IgD-negative memory B cell (primary cell): ENCODE data around the gene AKAP5. TPM values are rescaled to one million over a fixed set of nuclear protein-coding genes. Genes with fewer than 3 reads are reported as not detected.
"Not testable (repeated sequence)": the region's sequence is repeated elsewhere in the genome, so short reads cannot be mapped to it uniquely, and the experiment has no call there.

Source experiments
- H3K27ac Mint-ChIP-seq, 3 donors: one replicate each; pipeline ENCODE4 v1.8.0; 2020 to 2022; ENCODE audit warnings: mild to moderate bottlenecking in 3 of 3, mixed read lengths in 3 of 3, moderate library complexity in 1 of 3
- H3K27me3 Mint-ChIP-seq: one replicate; pipeline ENCODE4 v1.8.0; 2021; ENCODE audit warnings: mixed read lengths
- H3K36me3 Mint-ChIP-seq: one replicate; pipeline ENCODE4 v1.8.0; 2020; ENCODE audit warnings: mild to moderate bottlenecking, mixed read lengths
- H3K4me1 Mint-ChIP-seq, 3 donors: one replicate each; pipeline ENCODE4 v1.8.0; 2020 to 2022; ENCODE audit warnings: mixed read lengths in 3 of 3, mild to moderate bottlenecking in 1 of 3
- H3K4me3 Mint-ChIP-seq, 4 donors: one replicate each; pipeline ENCODE4 v1.8.0; 2020 to 2022; ENCODE audit warnings: mild to moderate bottlenecking in 4 of 4, mixed read lengths in 4 of 4, moderate library complexity in 3 of 4
- H3K9me3 Mint-ChIP-seq, 3 donors: one replicate each; pipeline ENCODE4 v1.8.0; 2020 to 2021; ENCODE audit warnings: mixed read lengths in 3 of 3, mild to moderate bottlenecking in 1 of 3
- polyA plus RNA-seq: library from polyadenylated mRNA; unstranded; fragments of 300-500 nt; fragmentation: Illumina TruSeq; gene quantifications from one replicate; pipeline ENCODE4 v1.2.3, GENCODE V29; 2021

AKAP5 gene
- polyA plus RNA-seq, 1 donor from 2014 or later, result 0.66 TPM

GRCh38 chr14:64503434-64504309, 38.4 kb downstream of the AKAP5 start, which contains the start of gene ZBTB25:
ZBTB25 (minus strand) TSS chr14:64503838; CDS start chr14:64490533, 13,305 bp downstream.
- Mint-ChIP-seq H3K27ac (peak within 1 kb of the TSS; percentile 98 to 100 (median 100)), H3K27me3 (no peaks in the 10 kb centered on the region), H3K4me1 (peaks cover 53 to 57% (median 53%) of the 10 kb centered on the region in 3 donors), H3K9me3 (peaks cover 0 to 2% (median 0%) of the 10 kb centered on the region in 3 donors), H3K4me3 (peak within 1 kb of the TSS; percentile 96 to 100 (median 98)), H3K36me3 (no peaks in the 10 kb centered on the region)

- no peaks in the 10 kb centered on the region for H3K27me3 Mint-ChIP-seq
- no peaks in the 10 kb centered on the region for H3K36me3 Mint-ChIP-seq
- H3K9me3 Mint-ChIP-seq, result peaks cover 0 to 2% (median 0%) of the 10 kb centered on the region in 3 donors
- peak within 1 kb of the TSS; percentile 96 to 99 (median 98) for H3K4me3 Mint-ChIP-seq
- H3K27ac Mint-ChIP-seq, result peak within 1 kb of the TSS; percentile 98 to 100 (median 100)
- H3K4me1 Mint-ChIP-seq, result peaks cover 59 to 62% (median 60%) of the 10 kb centered on the region in 3 donors
Measured at GRCh38 chr14:64504310-64504896, 39.1 kb downstream of the AKAP5 start, which contains the start of gene ZBTB1. ZBTB1 (plus strand) TSS chr14:64504770; CDS start chr14:64521505, 16,735 bp downstream.

- Mint-ChIP-seq H3K4me1 (peaks cover 56 to 62% (median 58%) of the 10 kb centered on the region in 3 donors), H3K36me3 (no peaks in the 10 kb centered on the region), H3K9me3 (peaks cover 0 to 2% (median 0%) of the 10 kb centered on the region in 3 donors), H3K4me3 (peak overlapping the region; percentile 96 to 99 (median 97)), H3K27ac (peak overlapping the region; percentile 98 to 100 (median 100)), H3K27me3 (no peaks in the 10 kb centered on the region)
Measured at GRCh38 chr14:64504897-64505794, 39.8 kb downstream of the AKAP5 start.

DNA sequence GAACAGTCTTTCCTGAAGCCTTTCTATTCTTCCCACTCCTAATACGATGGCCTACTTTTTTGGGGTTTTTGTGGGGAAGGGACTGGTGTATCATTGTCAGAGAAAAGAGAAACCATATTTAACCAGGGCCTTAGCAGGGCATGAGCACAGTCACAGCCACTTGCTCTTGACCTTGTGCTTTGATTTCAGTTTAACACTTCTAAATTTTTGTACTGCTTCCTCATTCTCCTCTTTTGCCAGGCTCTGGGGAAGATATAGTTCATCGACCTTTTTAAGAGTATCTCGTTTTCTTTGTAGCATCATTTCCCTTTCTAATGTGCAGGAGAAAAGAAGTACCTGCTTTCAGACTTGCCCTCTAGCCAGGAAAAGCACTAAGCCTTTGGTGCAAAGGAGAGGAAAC, 41.4 kb downstream of the AKAP5 start:
- peak overlapping the region; percentile 96 to 99 (median 97) for H3K4me3 Mint-ChIP-seq
- H3K27me3 Mint-ChIP-seq, result no peaks in the 10 kb centered on the region
- no peaks in the 10 kb centered on the region for H3K36me3 Mint-ChIP-seq
- peaks cover 61 to 71% (median 67%) of the 10 kb centered on the region in 3 donors for H3K4me1 Mint-ChIP-seq
- H3K9me3 Mint-ChIP-seq, result peaks cover 0 to 2% (median 0%) of the 10 kb centered on the region in 3 donors
- H3K27ac Mint-ChIP-seq, result peak overlapping the region; percentile 97 to 100 (median 98)

DNA sequence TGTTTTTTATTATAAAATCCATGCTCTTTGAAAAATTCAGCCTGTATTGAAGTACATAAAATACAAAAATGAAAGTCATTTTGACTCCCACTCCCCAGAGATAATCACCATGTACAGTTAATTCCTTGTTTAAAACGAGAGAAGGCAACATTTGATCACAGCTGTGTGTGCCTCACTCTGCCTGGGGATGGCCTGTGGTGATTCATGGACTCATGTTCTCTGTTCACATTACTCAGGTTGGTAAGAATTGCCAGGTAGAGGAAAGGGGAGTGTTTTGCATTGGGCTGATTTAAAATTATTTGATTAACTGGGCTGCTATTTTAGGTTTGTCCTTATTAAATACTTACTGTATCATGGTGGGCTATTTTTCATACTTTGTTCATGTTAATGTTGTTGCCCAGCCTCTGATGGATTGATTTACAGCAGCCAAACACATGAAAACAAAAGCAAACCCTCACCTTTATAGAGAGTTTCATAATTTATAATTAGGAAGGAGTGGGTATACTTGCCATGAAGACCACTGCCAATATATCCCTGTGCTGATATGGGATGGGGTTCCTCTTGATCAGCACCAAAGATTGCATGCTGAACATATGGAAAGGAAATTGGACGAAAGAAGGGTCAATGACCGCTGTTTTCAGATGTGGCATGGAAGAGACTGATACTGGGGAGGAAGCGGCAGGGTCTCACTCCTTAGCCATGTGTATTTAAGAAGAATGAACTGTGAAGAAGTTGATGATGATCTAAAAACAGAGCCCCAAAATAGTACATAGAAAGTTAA, 42.3 kb downstream of the AKAP5 start:
- Mint-ChIP-seq H3K4me1 (peaks cover 57 to 66% (median 63%) of the 10 kb centered on the region in 3 donors), H3K36me3 (no peaks in the 10 kb centered on the region), H3K4me3 (peak overlapping the region; percentile 96 to 99 (median 97)), H3K27me3 (no peaks in the 10 kb centered on the region), H3K9me3 (peaks cover 0 to 2% (median 0%) of the 10 kb centered on the region in 3 donors), H3K27ac (peak overlapping the region; percentile 97 to 100 (median 98))

DNA sequence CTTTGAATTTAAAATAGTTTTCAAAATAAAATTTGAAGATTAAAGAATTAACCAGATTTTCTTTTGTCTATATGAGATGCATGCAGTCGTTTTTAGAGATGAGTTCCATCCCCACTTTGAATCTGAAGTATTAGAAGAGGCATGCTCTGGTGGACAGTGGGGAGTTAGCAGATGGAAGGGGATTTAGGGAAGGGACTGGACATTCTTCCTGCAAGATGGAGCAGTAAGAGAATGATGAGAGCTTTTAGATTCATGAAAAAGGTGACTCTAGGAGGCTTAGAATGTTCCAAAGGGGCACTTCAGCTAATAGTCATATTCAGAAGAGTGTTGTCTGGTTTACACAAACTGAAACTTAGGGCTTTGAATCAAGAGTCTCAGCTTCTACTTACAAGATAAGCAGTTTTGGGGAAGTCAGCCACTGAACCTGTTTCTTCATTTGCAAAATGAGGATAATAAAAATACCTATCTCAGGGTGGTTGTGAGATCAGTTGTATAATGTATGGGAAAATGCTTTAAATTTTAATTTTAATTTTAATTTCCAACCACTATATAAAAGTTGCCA, 43.0 kb downstream of the AKAP5 start:
- Mint-ChIP-seq H3K4me1 (peaks cover 55 to 69% (median 66%) of the 10 kb centered on the region in 3 donors), H3K27ac (peak overlapping the region; percentile 74 to 100 (median 98)), H3K4me3 (peak overlapping the region; percentile 51 to 99 (median 97)), H3K9me3 (peaks cover 0 to 2% (median 0%) of the 10 kb centered on the region in 3 donors), H3K36me3 (no peaks in the 10 kb centered on the region), H3K27me3 (no peaks in the 10 kb centered on the region)

DNA sequence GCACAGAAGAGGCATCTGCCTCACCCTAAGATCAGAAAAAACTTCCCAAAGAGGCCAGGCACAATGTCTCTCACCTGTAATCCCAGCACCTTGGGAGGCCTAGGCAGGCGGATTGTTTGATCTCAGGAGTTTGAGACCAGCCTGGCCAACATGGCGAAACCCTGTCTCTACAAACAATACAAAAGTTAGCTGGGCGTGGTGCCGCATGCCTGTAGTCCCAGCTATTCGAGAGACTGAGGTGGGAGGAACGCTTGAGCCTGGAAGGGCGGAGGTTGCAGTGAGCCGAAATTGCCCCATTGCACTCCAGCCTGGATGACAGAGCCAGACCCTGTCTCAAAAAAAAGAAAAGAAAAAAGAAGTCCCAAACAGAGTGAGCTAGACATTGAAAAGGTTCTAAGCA, 43.7 kb downstream of the AKAP5 start:
- Mint-ChIP-seq H3K9me3 (no peaks in the 10 kb centered on the region), H3K4me3 (peak overlapping the region in 3 of 4 donors; percentile 13 to 98 (median 81)), H3K27me3 (no peaks in the 10 kb centered on the region), H3K27ac (peak overlapping the region in 2 of 3 donors; percentile 65 to 98), H3K4me1 (peaks cover 55 to 73% (median 68%) of the 10 kb centered on the region in 3 donors), H3K36me3 (no peaks in the 10 kb centered on the region)

DNA sequence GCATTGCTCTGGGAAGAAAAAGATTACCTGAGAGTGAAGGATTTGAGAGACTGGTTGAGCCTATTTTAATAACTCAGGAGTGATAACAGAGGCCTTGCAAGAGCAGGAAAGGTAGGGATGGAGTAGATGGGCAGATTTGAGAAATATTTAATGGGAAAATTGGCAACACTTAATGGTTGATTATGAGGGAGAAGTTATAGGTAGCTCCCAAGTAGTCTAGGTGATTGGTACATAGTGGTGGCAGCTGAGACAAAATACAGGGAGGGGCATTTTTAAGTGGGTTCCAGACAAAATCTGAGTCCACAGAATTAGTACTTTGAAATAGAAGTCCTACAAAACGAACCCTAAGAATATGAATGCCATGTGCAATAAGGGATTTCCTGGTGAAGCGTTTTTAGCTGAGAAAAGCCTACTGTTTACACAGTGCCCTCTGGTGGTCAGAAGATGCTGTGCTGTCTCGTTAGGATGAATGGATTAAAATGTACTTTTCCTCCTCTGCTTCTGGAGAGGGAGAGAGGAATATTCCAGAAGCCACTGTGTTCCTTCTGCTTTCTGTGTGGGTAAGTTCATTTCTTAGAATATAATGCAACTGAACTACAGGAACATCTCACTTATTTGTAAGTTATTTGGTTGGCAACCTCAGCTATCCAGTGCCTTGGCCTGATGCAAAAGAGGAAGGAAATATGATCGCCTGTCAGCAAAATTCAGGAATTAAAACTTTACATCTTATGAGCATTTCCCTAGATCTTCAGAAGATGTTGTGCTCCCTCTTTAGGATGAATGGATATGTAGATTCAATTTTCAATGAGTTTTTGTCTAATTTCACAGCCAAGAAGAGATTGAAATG, 45.7 kb downstream of the AKAP5 start:
- H3K4me1 Mint-ChIP-seq, result peaks cover 56 to 81% (median 74%) of the 10 kb centered on the region in 3 donors
- H3K27ac Mint-ChIP-seq, result peak overlapping the region; percentile 27 to 83 (median 73)
- H3K4me3 Mint-ChIP-seq, result peak overlapping the region in 3 of 4 donors; percentile 24 to 72 (median 41)
- H3K36me3 Mint-ChIP-seq, result no peaks in the 10 kb centered on the region
- H3K9me3 Mint-ChIP-seq, result no peaks in the 10 kb centered on the region
- no peaks in the 10 kb centered on the region for H3K27me3 Mint-ChIP-seq

DNA sequence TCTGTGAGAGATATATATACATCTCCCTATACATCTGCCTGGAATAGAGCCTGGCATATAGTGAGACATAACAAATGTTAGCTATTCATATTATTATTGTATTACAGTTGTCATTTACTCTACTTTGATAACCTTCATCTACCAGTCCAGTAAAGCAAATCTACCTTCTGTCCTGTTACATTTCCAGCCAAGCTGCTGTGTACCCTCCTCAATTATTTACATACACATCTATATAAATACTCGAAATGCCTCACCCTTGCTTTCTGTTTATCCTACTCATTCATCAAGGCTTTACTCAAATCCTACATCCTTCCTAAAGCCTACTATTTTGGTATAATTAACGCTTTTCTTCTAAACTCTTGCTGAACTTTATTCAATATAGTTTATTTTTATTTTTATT, 48.0 kb downstream of the AKAP5 start:
- no peak overlapping the region for H3K4me3 Mint-ChIP-seq
- H3K36me3 Mint-ChIP-seq, result no peaks in the 10 kb centered on the region
- no peaks in the 10 kb centered on the region for H3K9me3 Mint-ChIP-seq
- no peak overlapping the region for H3K27ac Mint-ChIP-seq
- no peaks in the 10 kb centered on the region for H3K27me3 Mint-ChIP-seq
- peaks cover 51 to 79% (median 71%) of the 10 kb centered on the region in 3 donors for H3K4me1 Mint-ChIP-seq

DNA sequence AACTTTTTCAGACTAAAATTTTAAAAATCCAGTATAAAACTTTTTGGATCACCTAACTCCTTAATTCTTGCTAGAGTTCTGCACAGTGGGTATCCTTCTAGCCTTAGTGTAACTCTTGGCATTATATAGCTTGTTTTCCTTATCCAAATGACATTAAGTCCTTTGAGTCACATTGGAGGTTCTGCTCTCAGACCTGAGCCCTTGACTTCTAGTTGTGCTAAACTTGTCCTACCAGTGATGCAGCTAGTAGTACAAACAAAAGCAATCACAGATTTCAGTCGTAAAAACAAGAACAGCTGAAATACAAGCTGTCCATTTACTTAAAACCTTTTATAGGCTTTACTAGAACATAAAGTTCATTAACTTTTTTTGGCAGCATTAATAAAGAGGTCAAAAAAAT, 49.8 kb downstream of the AKAP5 start:
- H3K9me3 Mint-ChIP-seq, result no peaks in the 10 kb centered on the region
- H3K4me1 Mint-ChIP-seq, result peaks cover 41 to 70% (median 57%) of the 10 kb centered on the region in 3 donors
- no peaks in the 10 kb centered on the region for H3K36me3 Mint-ChIP-seq
- H3K27me3 Mint-ChIP-seq, result no peaks in the 10 kb centered on the region
- no peak overlapping the region for H3K4me3 Mint-ChIP-seq
- H3K27ac Mint-ChIP-seq, result no peak overlapping the region

- H3K9me3 Mint-ChIP-seq, result no peaks in the 10 kb centered on the region
- no peaks in the 10 kb centered on the region for H3K27me3 Mint-ChIP-seq
- peak overlapping the region in 1 of 3 donors; percentile 10 for H3K27ac Mint-ChIP-seq
- peaks cover 25 to 53% (median 41%) of the 10 kb centered on the region in 3 donors for H3K4me1 Mint-ChIP-seq
- no peaks in the 10 kb centered on the region for H3K36me3 Mint-ChIP-seq
- H3K4me3 Mint-ChIP-seq, result peak overlapping the region in 1 of 4 donors; percentile 50
Measured at GRCh38 chr14:64516969-64517368, 51.7 kb downstream of the AKAP5 start.

- not testable (repeated sequence) for H3K36me3 Mint-ChIP-seq, H3K4me3 Mint-ChIP-seq, H3K27me3 Mint-ChIP-seq, H3K9me3 Mint-ChIP-seq, H3K27ac Mint-ChIP-seq
- peaks cover 22 to 48% (median 37%) of the 10 kb centered on the region in 3 donors for H3K4me1 Mint-ChIP-seq
Measured at GRCh38 chr14:64517667-64518066, 52.4 kb downstream of the AKAP5 start.

DNA sequence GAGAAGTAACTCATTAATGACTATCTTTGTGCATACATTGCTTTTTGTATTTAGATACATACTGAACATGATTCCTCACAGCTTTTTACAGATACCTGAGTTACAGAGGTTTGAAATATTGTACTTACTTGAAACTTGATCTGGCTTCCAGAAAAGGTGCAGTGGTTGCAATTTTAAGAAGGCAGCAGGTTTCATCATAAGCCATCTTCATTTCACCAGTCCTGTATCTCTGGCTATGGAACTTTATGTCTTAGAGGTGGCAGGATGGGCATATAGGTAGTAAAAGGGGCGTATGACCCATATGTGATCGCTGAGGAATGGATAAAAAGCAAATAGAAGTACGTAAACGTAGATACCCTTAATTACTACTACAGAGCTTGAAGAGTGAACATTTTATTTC, 52.9 kb downstream of the AKAP5 start:
- H3K4me1 Mint-ChIP-seq, result peaks cover 22 to 42% (median 34%) of the 10 kb centered on the region in 3 donors
- no peaks in the 10 kb centered on the region for H3K36me3 Mint-ChIP-seq
- no peak overlapping the region for H3K27ac Mint-ChIP-seq
- H3K27me3 Mint-ChIP-seq, result no peaks in the 10 kb centered on the region
- no peak overlapping the region for H3K4me3 Mint-ChIP-seq
- no peaks in the 10 kb centered on the region for H3K9me3 Mint-ChIP-seq
